HepG2 (cell line): ENCODE results near the gene GMEB2. TPM values are rescaled to one million over a fixed set of nuclear protein-coding genes. Genes with fewer than 3 reads are reported as not detected.
A peak's percentile ranks its signal among the peaks of the same experiment; 100 is the strongest.

ENCODE experiments used
- FOXK1 ChIP-seq: sonication (generic); formaldehyde crosslinking; IDR thresholded peaks from 2 replicates; pipeline ENCODE4 v1.4.0; 2020; ENCODE audit warnings: low read depth, missing genetic modification reagents, borderline replicate concordance
- GRHL1 ChIP-seq: sonication (generic); formaldehyde crosslinking; conservative IDR thresholded peaks from 2 replicates; pipeline ENCODE4 v1.8.0; 2022; ENCODE audit warnings: missing genetic modification reagents
- GZF1 ChIP-seq: sonication (generic); formaldehyde crosslinking; IDR thresholded peaks from 2 replicates; pipeline ENCODE4 v1.5.1; 2020; ENCODE audit warnings: mild to moderate bottlenecking, missing genetic modification reagents
- KDM1A ChIP-seq: IDR thresholded peaks from 2 replicates; pipeline ENCODE4 v1.6.1; 2016; ENCODE audit warnings: missing compliant biosample characterization
- MTF2 ChIP-seq: sonication (generic); formaldehyde crosslinking; IDR thresholded peaks from 2 replicates; pipeline ENCODE4 v1.5.0; 2020; ENCODE audit warnings: missing genetic modification reagents, borderline replicate concordance
- PAXIP1 ChIP-seq: sonication (generic); formaldehyde crosslinking; conservative IDR thresholded peaks from 2 replicates; pipeline ENCODE4 v1.4.0; 2020; ENCODE audit warnings: mild to moderate bottlenecking, missing genetic modification reagents, moderate library complexity
- PLSCR1 ChIP-seq: sonication (generic); formaldehyde crosslinking; IDR thresholded peaks from 2 replicates; pipeline ENCODE4 v1.5.0; 2020; ENCODE audit warnings: missing genetic modification reagents, mild to moderate bottlenecking, borderline replicate concordance
- RBM39 ChIP-seq: fragments of 200-400 bp; formaldehyde crosslinking; IDR thresholded peaks from one replicate; pipeline ENCODE4 v1.6.1; 2018; ENCODE audit warnings: antibody characterized with exemption, mild to moderate bottlenecking, low read depth, low read length; ENCODE audit not compliant: poor library complexity, severe bottlenecking
- RFXAP ChIP-seq: sonication (generic); formaldehyde crosslinking; IDR thresholded peaks from 2 replicates; pipeline ENCODE4 v1.4.0; 2020; ENCODE audit warnings: missing genetic modification reagents, borderline replicate concordance
- TAF1 ChIP-seq: sonication (generic); formaldehyde crosslinking; IDR thresholded peaks from 2 replicates; pipeline ENCODE4 v1.4.0; 2020; ENCODE audit warnings: missing genetic modification reagents
- ZBTB37 ChIP-seq: sonication (generic); formaldehyde crosslinking; IDR thresholded peaks from 2 replicates; pipeline ENCODE4 v1.4.0; 2020; ENCODE audit warnings: mild to moderate bottlenecking, missing genetic modification reagents
- ZBTB38 ChIP-seq: sonication (generic); formaldehyde crosslinking; IDR thresholded peaks from 2 replicates; pipeline ENCODE4 v1.5.1; 2020; ENCODE audit warnings: mild to moderate bottlenecking, missing genetic modification reagents
- ZBTB46 ChIP-seq: sonication (generic); formaldehyde crosslinking; IDR thresholded peaks from 2 replicates; pipeline ENCODE4 v1.4.0; 2020; ENCODE audit warnings: mild to moderate bottlenecking, missing genetic modification reagents, borderline replicate concordance
- ZFP36 ChIP-seq: fragments of 150-350 bp; IDR thresholded peaks from 2 replicates; pipeline ENCODE4 v1.6.1; 2018; ENCODE audit warnings: borderline replicate concordance, low read length, low read depth; ENCODE audit not compliant: partially characterized antibody
- ZFY ChIP-seq: sonication (generic); formaldehyde crosslinking; IDR thresholded peaks from 2 replicates; pipeline ENCODE4 v1.4.0; 2020; ENCODE audit warnings: missing genetic modification reagents
- ZKSCAN5 ChIP-seq: sonication (generic); formaldehyde crosslinking; IDR thresholded peaks from 2 replicates; pipeline ENCODE4 v1.5.1; 2020; ENCODE audit warnings: mild to moderate bottlenecking, missing genetic modification reagents
- ZNF205 ChIP-seq: IDR thresholded peaks from 2 replicates; pipeline ENCODE4 v1.6.1; 2018; ENCODE audit warnings: missing biosample characterization, missing genetic modification reagents
- ZNF207 ChIP-seq: fragments of 450-650 bp; IDR thresholded peaks from 2 replicates; pipeline ENCODE4 v1.6.1; 2016; ENCODE audit warnings: antibody characterized with exemption, borderline replicate concordance
- ZNF772 ChIP-seq: sonication (generic); formaldehyde crosslinking; IDR thresholded peaks from 2 replicates; pipeline ENCODE4 v1.5.0; 2020; ENCODE audit warnings: mild to moderate bottlenecking, missing genetic modification reagents
- ZNF850 ChIP-seq: sonication (generic); formaldehyde crosslinking; conservative IDR thresholded peaks from 2 replicates; pipeline ENCODE4 v1.9.0; 2021; ENCODE audit warnings: mild to moderate bottlenecking, missing genetic modification reagents
- polyA plus RNA-seq, 8 experiments: library from polyadenylated mRNA; depleted of rRNA in 3 of 8; stranded (reverse) in 7 of 8; unstranded in 1 of 8; fragments of >200 nt; fragmentation: Illumina TruSeq in 4 of 8; extraction: Trizol in 4 of 8; gene quantifications; 2 replicates each; pipeline versions ENCODE4 v1.2.1 to v1.2.3, GENCODE V29; 2011 to 2016; ENCODE audit warnings: low read depth in 4 of 8, missing spikeins in 1 of 8, mixed read lengths in 1 of 8; ENCODE audit not compliant: insufficient read depth in 1 of 8
- total RNA-seq, 5 experiments: library from RNA; depleted of rRNA; stranded (reverse); fragments of >200 nt; fragmentation: Illumina TruSeq; extraction: Trizol; gene quantifications; 2 replicates each; pipeline ENCODE4 v1.2.3, GENCODE V29; 2016; ENCODE audit warnings: low read depth in 1 of 5

Gene GMEB2
- total and polyA plus RNA-seq, 2 of the 13 experiments (the other 11 are each of a cell fraction or from before 2014, with no cell fraction given), result 10.6 to 12.4 TPM

- TF ChIP-seq PAXIP1 (CRISPR knock-in tag) (peak; percentile 38; the same call in 1 of the 2 replicates), RBM39 (peak; percentile 30), GRHL1 (CRISPR knock-in tag) (no peak), PLSCR1 (CRISPR knock-in tag) (no peak), GZF1 (CRISPR knock-in tag) (0 out of 2 replicates have a peak, but pooled peaks have one; percentile 60), ZFP36 (no peak), FOXK1 (CRISPR knock-in tag) (no peak), ZNF772 (no peak), ZNF205 (CRISPR knock-in tag) (0 out of 2 replicates have a peak, but pooled peaks have one; percentile 30), ZNF850 (no peak), RFXAP (no peak), ZNF207 (no peak), KDM1A (CRISPR knock-in tag) (no peak), TAF1 (CRISPR knock-in tag) (peak; percentile 28; the same call in 1 of the 2 replicates), ZFY (CRISPR knock-in tag) (no peak; the same call in 1 of the 2 replicates), ZBTB38 (CRISPR knock-in tag) (no peak), ZBTB37 (CRISPR knock-in tag) (no peak), MTF2 (CRISPR knock-in tag) (no peak; the same call in 1 of the 2 replicates), ZBTB46 (CRISPR knock-in tag) (no peak), ZKSCAN5 (CRISPR knock-in tag) (no peak)
Measured at GRCh38 chr20:63652192-63652980, 25.5 kb upstream of the GMEB2 start (continued).
